H1 (cell line): Measurements from ENCODE around the gene ERGIC3. TPM values are rescaled to one million over a fixed set of nuclear protein-coding genes. Genes with fewer than 3 reads are reported as not detected.

Experiments used
- CREB1 ChIP-seq: IDR thresholded peaks from 2 replicates; pipeline ENCODE4 v1.6.1; 2012; ENCODE audit warnings: inconsistent platforms
- EP300 ChIP-seq, 2 experiments: IDR thresholded peaks; 1 replicate in 1 of 2; 2 replicates in 1 of 2; pipeline ENCODE4 v1.6.1; 2011 to 2012; ENCODE audit warnings: low read depth in 2 of 2, low read length in 2 of 2, mild to moderate bottlenecking in 2 of 2, borderline replicate concordance in 1 of 2, inconsistent platforms in 1 of 2, moderate library complexity in 1 of 2
- JUN ChIP-seq: IDR thresholded peaks from 2 replicates; pipeline ENCODE4 v1.6.1; 2011; ENCODE audit warnings: low read depth, mild to moderate bottlenecking, improper control_type of control experiment, low read length
- JUND ChIP-seq: IDR thresholded peaks from 2 replicates; pipeline ENCODE4 v1.6.1; 2011; ENCODE audit warnings: mild to moderate bottlenecking, improper control_type of control experiment, low read length
- NRF1 ChIP-seq: IDR thresholded peaks from 2 replicates; pipeline ENCODE4 v1.6.1; 2011; ENCODE audit warnings: mild to moderate bottlenecking, low read depth, low read length, improper control_type of control experiment
- RNF2 ChIP-seq: fragments of 200-900, 300-1000 bp; sonication (generic); IDR thresholded peaks from 2 replicates; pipeline ENCODE4 v1.7.1; 2016; ENCODE audit warnings: borderline replicate concordance, low read depth, mild to moderate bottlenecking, antibody characterized with exemption, low read length; ENCODE audit not compliant: poor library complexity, severe bottlenecking; ENCODE audit errors: missing control alignments
- SAP30 ChIP-seq: fragments of 300-600 bp; sonication (generic); IDR thresholded peaks from 2 replicates; pipeline ENCODE4 v1.7.1; 2012; ENCODE audit warnings: low read length, moderate library complexity, mild to moderate bottlenecking, inconsistent platforms; ENCODE audit not compliant: insufficient read depth, insufficient replicate concordance
- SIN3A ChIP-seq, 2 experiments: IDR thresholded peaks in 1 of 2; conservative IDR thresholded peaks in 1 of 2; 2 replicates each; pipeline ENCODE4 v1.6.1; 2011 to 2012; ENCODE audit warnings: low read length in 2 of 2, improper control_type of control experiment in 1 of 2, low read depth in 1 of 2, mild to moderate bottlenecking in 1 of 2
- polyA plus RNA-seq, 7 experiments: library from polyadenylated mRNA; depleted of rRNA in 3 of 7; stranded (reverse) in 5 of 7; unstranded in 2 of 7; fragments of >200 nt in 5 of 7; fragments of 200-250 nt in 2 of 7; gene quantifications; 1 replicate in 5 of 7; 2 replicates in 1 of 7; 4 replicates in 1 of 7; pipeline versions ENCODE4 v1.2.1 to v1.2.3, GENCODE V29; 2011 to 2013; ENCODE audit warnings: missing spikeins in 2 of 7, mixed read lengths in 2 of 7
- total RNA-seq: library from RNA; stranded (reverse); fragmentation: NEBNext Ultra II Directional; extraction: Animal tissue kit (Norgen Biotek cat#: 25700); gene quantifications from 2 replicates; pipeline ENCODE4 v1.2.1, GENCODE V29; 2021
- TF ChIP-seq, protein P1 (sequence below): IDR thresholded peaks from 2 replicates; pipeline ENCODE4 v1.6.1; 2011; ENCODE audit warnings: low read length, improper control_type of control experiment

The ERGIC3 gene
- total and polyA plus RNA-seq, 2 of the 8 experiments (the other 6 are each of a cell fraction or from before 2014, with no cell fraction given): 178 to 341 TPM

DNA sequence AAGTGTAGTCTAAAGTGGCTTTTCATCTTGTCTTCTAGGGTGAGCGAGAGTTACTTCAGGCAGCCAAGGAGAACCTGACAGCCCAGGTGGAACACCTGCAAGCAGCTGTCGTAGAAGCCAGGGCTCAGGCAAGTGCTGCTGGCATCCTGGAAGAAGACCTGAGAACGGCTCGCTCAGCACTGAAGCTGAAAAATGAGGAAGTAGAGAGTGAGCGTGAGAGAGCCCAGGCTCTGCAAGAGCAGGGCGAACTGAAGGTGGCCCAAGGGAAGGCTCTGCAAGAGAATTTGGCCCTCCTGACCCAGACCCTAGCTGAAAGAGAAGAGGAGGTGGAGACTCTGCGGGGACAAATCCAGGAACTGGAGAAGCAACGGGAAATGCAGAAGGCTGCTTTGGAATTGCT lies 39.5 kb upstream of the ERGIC3 start (continued):
- TF ChIP-seq, protein P1, sequence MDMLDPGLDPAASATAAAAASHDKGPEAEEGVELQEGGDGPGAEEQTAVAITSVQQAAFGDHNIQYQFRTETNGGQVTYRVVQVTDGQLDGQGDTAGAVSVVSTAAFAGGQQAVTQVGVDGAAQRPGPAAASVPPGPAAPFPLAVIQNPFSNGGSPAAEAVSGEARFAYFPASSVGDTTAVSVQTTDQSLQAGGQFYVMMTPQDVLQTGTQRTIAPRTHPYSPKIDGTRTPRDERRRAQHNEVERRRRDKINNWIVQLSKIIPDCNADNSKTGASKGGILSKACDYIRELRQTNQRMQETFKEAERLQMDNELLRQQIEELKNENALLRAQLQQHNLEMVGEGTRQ: no peak
- TF ChIP-seq JUN: no peak
- TF ChIP-seq RNF2: no peak
- no peak for TF ChIP-seq JUND
- no peak for TF ChIP-seq SAP30
- TF ChIP-seq CREB1: no peak
- no peak for TF ChIP-seq SIN3A (conservative IDR thresholded peaks at IDR 0.05 in 1 of 2, IDR thresholded peaks at IDR 0.05 in 1 of 2; ENCODE audit: low read depth in 1 of 2, low read length in 2 of 2)
- TF ChIP-seq NRF1: no peak
- TF ChIP-seq EP300 (IDR thresholded peaks at IDR 0.05; ENCODE audit: borderline replicate concordance in 1 of 2, low read depth in 2 of 2, low read length in 2 of 2): no peak
